HG02642 (cell line): ENCODE results near the gene SMIM24.
"Not testable (repeated sequence)": the region's sequence is repeated elsewhere in the genome, so short reads cannot be mapped to it uniquely, and the experiment has no call there.

Experiments used
- ATAC-seq: cut with Tn5 transposase; IDR thresholded peaks from one replicate; pipeline ENCODE4 v1.9.1; 2021; ENCODE audit warnings: mild to moderate bottlenecking; ENCODE audit not compliant: unreplicated experiment, poor library complexity

Gene SMIM24

GRCh38 chr19:3480383-3481091, at the start of gene SMIM24:
SMIM24 (minus strand) TSS chr19:3480525; CDS start chr19:3480463, 62 bp downstream.
- ATAC-seq, result no peak

GRCh38 chr19:3529299-3529698, 49.0 kb upstream of the SMIM24 start:
- ATAC-seq, result not testable (repeated sequence)

GRCh38 chr19:3528539-3529211, 48.4 kb upstream of the SMIM24 start:
- no peak for ATAC-seq

GRCh38 chr19:3528080-3528479, 47.8 kb upstream of the SMIM24 start:
- ATAC-seq, result no peak

- ATAC-seq, result no peak
Measured at GRCh38 chr19:3527238-3527910, 47.0 kb upstream of the SMIM24 start.

- ATAC-seq, result no peak
Measured at GRCh38 chr19:3526507-3527237, 46.3 kb upstream of the SMIM24 start.

GRCh38 chr19:3524904-3525451, 44.7 kb upstream of the SMIM24 start:
- ATAC-seq, result no peak

GRCh38 chr19:3524078-3524842, 43.9 kb upstream of the SMIM24 start:
- ATAC-seq, result no peak

- no peak for ATAC-seq
Measured at GRCh38 chr19:3523361-3524077, 43.2 kb upstream of the SMIM24 start.

- ATAC-seq, result no peak
Measured at GRCh38 chr19:3522421-3523360, 42.4 kb upstream of the SMIM24 start.

- ATAC-seq, result no peak
Measured at GRCh38 chr19:3521104-3521445, 40.8 kb upstream of the SMIM24 start.

GRCh38 chr19:3520166-3521103, 40.1 kb upstream of the SMIM24 start:
- no peak for ATAC-seq

GRCh38 chr19:3519126-3519525, 38.8 kb upstream of the SMIM24 start:
- no peak for ATAC-seq

- no peak for ATAC-seq
Measured at GRCh38 chr19:3518659-3519058, 38.3 kb upstream of the SMIM24 start.

- ATAC-seq, result no peak
Measured at GRCh38 chr19:3518255-3518654, 37.9 kb upstream of the SMIM24 start.

- ATAC-seq, result no peak
Measured at GRCh38 chr19:3517638-3518037, 37.3 kb upstream of the SMIM24 start.

- ATAC-seq, result no peak
Measured at GRCh38 chr19:3516675-3517207, 36.4 kb upstream of the SMIM24 start.
